ENCODE measurements around the gene NSF.

DNA sequence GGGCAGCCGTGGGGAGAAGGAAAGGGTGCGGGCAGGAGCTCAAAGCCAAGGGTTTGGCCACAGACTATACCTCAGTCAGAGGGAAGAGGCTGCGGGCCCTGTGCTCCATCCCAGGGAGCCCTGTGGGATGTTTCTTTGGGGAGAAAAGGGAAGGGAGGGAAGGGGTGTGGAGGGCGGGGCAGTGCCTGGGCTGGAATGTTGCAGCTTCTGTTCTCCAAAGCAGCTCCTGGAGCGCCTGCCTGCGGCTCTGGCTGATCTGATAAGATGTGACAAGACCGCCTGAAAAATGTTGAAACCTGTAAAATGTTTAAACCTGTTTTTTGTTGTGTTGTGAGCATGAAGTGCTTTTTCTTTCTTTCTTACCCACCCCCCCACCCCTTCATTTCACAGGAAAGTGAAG lies 195.2 kb downstream of the NSF start:
- TF ChIP-seq, protein P1, sequence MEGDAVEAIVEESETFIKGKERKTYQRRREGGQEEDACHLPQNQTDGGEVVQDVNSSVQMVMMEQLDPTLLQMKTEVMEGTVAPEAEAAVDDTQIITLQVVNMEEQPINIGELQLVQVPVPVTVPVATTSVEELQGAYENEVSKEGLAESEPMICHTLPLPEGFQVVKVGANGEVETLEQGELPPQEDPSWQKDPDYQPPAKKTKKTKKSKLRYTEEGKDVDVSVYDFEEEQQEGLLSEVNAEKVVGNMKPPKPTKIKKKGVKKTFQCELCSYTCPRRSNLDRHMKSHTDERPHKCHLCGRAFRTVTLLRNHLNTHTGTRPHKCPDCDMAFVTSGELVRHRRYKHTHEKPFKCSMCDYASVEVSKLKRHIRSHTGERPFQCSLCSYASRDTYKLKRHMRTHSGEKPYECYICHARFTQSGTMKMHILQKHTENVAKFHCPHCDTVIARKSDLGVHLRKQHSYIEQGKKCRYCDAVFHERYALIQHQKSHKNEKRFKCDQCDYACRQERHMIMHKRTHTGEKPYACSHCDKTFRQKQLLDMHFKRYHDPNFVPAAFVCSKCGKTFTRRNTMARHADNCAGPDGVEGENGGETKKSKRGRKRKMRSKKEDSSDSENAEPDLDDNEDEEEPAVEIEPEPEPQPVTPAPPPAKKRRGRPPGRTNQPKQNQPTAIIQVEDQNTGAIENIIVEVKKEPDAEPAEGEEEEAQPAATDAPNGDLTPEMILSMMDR (conservative IDR thresholded peaks at IDR 0.05; ENCODE audit: low read length): no peak
- no peak for TF ChIP-seq EZH2phosphoT487 (IDR thresholded peaks at IDR 0.05; ENCODE audit: borderline replicate concordance, low read depth, low read length)
